Measurements from ENCODE around the gene RARRES1.

RARRES1 gene

GRCh38 chr3:158731938-158732855 is at the start of gene RARRES1:
Gene RARRES1, minus strand, starts transcription at chr3:158732457. Its CDS starts 42 bp downstream, at chr3:158732415.
- peak; percentile 34 for DNase-seq

DNA sequence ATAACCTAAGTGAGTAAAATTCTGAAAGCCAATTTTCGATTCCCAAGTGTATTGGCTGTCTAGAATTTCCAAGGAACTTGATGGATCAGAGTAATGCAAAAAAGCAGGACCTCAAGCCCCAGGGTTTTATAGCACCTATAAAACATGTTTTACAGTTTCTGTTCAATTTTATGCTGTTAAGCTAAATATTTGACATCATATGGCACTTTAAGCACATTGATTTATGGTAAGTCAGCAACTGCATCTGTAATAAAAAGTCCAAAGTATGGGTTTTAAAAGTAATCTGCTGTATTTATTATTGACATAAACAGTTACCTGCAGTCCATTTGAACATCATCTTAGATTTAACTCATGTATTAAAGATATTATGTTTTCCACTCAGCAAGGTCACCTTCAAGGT is 49.6 kb upstream of the RARRES1 start:
- DNase-seq: no peak

GRCh38 chr3:158781191-158781590 is 48.9 kb upstream of the RARRES1 start:
- no peak for DNase-seq

DNA sequence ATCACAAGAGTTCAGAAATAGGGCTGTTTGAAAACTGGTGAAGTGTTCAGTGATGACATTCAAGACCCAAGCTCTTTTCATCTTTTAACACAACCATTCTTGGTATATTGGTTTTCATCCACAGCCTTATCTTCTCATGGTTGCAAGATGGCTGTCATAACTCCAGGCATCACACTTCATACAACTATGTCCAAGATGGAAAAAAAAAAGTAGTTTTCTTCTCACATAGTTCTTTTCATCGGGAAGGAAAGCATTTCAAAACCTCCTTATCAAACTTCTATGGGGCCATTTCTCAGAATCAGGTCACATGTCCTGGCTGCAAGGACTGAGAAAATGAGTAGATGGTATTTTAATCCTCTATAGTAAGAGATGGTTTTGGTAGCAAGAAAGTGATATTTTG is 48.5 kb upstream of the RARRES1 start:
- DNase-seq: no peak

DNA sequence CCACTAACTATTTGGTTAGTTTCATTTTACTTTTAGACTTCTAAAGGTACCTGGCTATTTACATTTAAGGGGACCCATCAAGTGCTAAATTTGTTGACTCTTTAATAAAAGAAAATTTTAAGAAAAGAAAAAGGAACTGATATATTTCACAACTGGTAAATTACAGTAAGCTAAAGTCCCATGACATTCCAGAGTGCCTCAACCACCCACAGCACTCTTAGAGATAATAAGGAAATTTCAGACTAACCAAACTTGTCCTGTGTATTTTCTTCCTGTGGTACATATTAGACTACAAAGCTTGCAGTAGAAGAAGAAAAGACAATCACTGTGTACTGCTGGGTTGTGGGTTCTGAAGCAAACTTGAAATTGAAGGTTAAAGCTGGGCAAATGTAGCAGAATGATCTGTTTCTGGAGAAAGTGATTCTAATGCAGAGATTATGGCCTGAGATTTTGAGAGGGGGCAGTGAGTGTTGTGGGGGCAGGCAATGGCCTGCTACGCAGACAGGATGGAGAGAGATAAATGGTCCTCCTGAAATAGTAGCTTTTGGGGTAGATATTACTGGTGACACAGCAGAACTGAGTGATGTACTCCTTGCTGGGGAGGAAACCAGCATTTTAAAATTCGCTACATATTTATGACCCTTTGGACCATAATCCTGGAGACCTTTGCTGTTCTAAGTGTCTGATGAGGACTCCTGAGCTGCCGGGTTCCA is 45.1 kb upstream of the RARRES1 start:
- DNase-seq: no peak

DNA sequence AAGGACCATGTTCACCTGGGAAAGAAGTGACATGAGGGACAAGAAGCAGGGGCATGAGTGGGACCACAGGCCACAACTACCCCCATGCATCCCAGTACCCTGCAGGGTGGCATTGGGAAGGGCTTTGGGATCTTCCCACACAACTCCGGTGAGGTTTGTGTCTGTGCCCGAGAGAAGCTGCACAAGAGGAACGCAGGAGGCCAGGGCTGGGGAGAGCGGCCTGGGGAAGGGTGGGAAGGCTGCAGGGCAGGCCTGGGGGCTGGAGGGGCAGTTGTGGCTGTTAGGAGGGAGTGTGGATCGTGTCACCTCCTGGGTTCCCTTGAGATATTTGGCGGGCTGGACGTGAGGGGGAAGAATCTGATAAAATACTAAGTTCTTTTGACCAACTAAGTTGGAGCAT is 44.3 kb upstream of the RARRES1 start:
- no peak for DNase-seq

DNA sequence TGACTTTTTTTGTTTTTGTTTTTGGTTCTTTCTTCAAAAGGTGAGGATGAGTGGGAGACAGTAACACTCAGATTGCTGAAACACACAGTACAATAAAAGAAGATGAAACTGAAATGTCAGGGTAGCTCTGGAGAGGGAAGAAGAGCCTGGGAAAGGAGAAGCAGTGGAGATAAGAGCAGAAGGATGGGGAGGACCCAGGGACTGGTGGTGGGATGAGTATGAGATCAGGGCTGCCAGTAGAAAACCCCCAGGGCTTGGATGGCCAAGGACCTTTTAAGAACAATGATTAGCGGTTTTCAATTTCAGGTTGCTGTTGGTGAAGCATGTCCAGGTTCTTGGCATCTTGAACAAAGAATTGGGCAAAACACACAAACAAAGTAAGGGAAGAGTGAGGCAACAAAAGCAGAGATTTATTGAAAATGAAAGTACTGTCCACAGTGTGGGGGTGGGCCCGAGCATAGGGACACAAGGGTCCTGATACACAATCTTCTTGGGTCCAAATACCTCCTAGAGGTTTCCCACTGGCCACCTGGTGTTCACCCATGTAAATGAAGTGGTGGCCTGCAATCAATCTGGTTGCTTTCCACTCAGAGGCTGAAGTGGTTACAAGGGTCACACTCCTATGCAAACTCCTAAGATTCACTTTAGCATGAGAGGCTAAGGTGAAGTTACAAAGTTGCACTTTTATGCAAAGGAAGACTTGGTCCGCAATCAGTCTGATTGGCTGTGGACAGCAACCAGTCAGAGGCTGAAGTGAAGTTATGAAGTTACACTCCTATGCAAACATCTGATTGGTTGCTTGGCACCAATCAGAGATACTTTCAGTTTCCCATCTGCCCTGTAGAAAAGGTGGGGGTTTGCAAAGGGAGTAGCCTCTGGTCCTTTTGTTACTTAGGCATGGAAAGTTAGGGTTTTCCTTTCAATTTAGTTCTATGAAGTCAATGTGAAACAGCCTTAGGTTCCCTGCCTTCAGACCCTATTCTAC is 43.5 kb upstream of the RARRES1 start:
- no peak for DNase-seq

- no peak for DNase-seq
Measured at GRCh38 chr3:158774965-158775364, 42.7 kb upstream of the RARRES1 start.

DNA sequence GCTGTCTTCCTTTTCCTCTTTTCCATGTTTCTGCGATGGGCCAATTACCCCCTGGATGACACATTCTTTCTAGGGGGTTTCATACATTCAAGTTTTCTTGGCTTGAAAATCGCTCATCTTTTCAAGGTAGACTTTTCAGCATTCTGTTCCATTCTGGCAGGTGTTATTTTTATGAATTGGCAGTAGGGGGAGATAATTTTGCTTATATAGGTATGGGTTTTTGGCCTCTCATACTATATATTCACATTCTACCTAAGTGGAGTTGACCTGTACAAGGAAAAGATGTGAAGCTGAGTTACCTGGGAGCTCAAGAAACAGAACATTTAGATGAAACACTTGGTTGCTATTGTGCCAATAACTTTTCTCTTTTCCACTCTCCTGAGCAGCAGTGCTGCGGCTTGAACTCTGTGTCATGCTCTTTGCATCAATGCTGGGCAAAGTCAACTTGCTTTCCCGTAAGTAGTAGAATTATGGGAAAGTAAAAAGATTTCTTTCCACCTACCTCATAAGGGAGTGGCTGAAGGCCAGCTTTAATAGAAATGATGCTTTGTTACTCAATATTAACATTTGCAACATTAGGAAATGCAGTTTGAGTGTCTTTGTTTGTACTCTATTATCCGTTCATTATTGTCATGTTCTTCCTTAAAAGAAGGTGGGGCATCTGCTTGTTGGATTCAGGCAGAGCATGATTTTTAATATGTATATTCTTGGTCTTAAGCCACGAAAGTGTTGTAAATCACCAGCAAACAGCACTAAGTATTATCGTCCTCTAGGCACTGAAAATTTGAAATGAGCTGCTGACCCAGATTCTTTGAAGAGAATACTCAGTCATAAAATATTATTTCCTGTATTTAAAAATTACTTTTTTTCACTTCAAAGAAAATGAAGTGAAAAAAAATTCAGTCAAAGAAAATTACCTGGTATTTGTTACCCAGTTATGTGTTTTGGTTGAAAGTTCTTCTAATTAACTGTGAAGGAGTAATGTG is 41.9 kb upstream of the RARRES1 start:
- DNase-seq: no peak

DNA sequence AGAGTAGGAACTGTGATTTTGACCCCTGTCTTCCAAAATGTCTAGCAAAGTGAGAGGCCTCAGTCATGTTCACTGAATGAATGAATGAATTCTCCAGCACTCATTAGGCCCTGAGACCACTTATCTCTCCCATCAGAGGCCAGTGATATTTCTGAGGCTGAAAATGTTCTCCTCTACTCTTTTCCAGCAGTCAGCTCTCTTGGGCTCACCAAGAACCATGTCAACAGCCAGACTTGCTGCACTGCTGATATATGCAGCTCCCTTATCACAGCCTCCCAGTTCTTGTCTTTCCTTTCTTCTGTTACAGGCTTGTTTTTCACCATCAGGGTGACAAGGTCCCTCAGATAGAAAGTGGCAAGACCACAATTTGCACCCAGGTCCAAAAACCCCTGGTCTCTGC is 40.9 kb upstream of the RARRES1 start:
- DNase-seq: no peak

DNA sequence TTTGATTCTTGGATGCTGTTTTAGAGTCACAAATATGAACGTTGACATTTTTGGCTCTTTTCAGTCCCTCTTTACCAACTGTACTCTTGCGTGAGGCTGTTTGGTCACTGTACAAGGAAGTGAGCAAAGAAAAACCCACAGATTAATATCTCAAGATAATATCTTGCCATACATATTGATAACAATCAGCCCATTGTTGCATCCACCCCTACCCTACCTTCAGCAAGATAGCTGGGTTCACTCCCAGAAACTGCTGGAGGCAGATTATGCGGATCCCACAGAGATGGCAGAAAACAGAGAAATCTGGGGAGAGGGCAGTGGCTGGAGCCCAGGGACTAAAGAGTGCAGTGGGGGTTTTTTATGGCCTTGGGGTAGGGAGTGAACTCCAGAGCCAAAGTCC is 39.7 kb upstream of the RARRES1 start:
- no peak for DNase-seq

GRCh38 chr3:158771577-158771976 is 39.3 kb upstream of the RARRES1 start:
- DNase-seq: no peak

GRCh38 chr3:158770741-158771350 is 38.6 kb upstream of the RARRES1 start:
- DNase-seq: no peak

DNA sequence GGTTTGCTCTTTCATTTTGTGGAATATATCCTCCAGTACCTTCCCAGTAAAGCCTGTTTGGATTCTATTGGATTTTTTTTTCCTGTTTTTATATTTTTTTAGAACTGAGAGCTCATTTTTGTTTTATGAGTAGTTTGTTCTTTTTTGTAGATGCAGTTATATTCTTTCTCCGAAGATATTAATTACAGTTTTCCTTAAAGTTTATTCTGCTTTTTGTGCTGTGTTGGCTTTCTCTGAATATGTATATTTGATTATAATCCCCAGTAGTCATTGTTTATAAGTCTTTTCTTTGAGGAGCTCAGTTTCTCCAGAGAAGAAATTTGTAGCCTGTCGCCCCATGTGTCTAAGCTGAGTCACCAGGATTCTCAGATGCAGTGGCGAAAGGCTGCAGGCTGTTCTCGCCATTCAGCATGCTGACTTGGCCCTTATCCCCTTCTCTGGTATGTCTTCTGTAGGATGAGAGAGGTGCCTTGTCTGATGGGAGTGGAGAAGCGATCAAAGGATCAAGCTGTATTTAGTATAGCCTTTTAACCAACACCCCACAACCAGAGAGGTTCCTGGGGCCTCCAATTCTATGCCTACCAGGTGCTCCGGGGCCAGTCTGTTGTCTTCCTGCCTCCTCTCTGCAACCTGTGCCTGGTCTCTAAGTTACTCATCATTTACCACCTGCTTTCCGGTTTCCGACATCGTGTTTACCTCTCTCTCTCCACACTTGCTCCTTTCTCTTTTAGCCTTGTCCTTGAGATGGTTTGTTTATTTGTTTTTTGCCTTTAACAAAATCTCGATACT is 37.9 kb upstream of the RARRES1 start:
- no peak for DNase-seq

- no peak for DNase-seq
Measured at GRCh38 chr3:158769549-158769948, 37.3 kb upstream of the RARRES1 start.

GRCh38 chr3:158768881-158769543 is 36.8 kb upstream of the RARRES1 start:
- peak; percentile 84 for DNase-seq

GRCh38 chr3:158768361-158768787 is 36.1 kb upstream of the RARRES1 start:
- DNase-seq: no peak

DNA sequence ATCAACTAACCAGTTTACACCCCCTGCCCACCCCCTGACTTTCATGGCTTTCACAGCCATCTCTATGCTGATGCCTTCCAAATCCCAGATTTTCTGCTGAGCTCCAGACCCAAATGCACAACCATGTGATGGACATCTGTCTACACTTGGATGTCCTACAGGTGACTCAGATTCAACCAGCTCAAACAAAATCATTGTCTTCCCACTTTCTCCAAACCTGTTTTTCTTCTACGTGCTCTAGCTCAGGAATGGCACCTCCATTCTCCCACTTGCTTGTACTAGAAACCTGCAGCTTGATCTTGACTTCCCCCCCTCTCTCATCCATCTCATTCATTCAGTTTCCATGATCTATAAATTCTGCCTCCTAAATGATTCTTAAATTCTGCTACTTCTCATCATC is 34.1 kb upstream of the RARRES1 start:
- DNase-seq: no peak

DNA sequence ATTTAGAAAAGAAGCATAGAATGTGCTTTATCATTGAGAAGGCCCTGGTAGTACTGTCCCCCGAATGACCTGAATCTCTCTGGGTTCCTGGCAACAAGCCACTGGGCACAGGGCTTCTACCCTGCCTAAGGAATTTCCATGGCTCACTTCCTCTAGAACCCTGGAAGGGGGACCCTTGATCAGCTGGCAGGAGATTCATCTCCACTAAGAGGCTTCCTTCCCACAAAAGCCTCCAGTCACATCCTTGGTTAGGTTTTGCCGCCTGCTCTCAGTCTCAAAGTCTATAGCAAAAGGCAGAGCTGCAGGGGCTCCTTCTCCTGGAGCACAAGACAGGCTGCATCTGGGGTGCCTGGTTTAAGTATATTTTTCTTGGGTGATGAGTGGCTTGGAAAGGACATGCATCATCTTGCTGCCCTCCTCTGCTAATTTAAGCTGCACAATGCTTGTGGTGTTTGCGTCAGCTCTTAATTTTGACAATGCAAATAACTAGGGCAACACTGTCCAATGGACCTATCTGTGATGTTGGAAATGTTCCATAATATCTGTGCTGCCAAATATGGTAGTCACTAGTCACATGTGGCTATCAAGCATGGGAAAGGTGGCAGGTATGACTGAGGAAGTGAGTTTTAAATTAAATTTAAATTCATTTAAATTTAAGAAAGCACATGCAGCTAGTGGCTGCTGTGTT is 33.4 kb upstream of the RARRES1 start:
- no peak for DNase-seq

Measured in amniotic stem cell (primary cell).